Kidney (tissue), 14 donors: ENCODE results near the gene ASCL5. TPM values are rescaled to one million over a fixed set of nuclear protein-coding genes. Genes with fewer than 3 reads are reported as not detected.

Source experiments
- DNase-seq, 5 donors: peaks; one replicate each; pipeline ENCODE4 v3.0.0-alpha.2; 2013 to 2020
- FAIRE-seq: peaks from 2 replicates; lab custom pipeline; 2012; peaks lifted over from hg19 to GRCh38; lab: Jason Lieb, UNC
- H3K27ac ChIP-seq, 2 donors: one replicate each; pipeline ENCODE4 v1.7.0; 2013; ENCODE audit warnings: low read depth in 2 of 2, low read length in 2 of 2, inconsistent platforms in 1 of 2
- H3K27me3 ChIP-seq: one replicate; pipeline ENCODE4 v1.7.1; 2013; ENCODE audit warnings: low read length, inconsistent platforms; ENCODE audit not compliant: control insufficient read depth, insufficient read depth
- H3K36me3 ChIP-seq, 3 donors: one replicate each; pipeline versions ENCODE4 v1.7.0 to v1.7.1; 2013; ENCODE audit warnings: low read length in 3 of 3, control low read depth in 1 of 3, inconsistent platforms in 1 of 3; ENCODE audit not compliant: insufficient read depth in 3 of 3, control insufficient read depth in 2 of 3
- H3K4me1 ChIP-seq, 3 donors: one replicate each; pipeline versions ENCODE4 v1.7.0 to v1.7.1; 2013; ENCODE audit warnings: low read length in 3 of 3, inconsistent platforms in 1 of 3, low read depth in 1 of 3; ENCODE audit not compliant: control insufficient read depth in 2 of 3, insufficient read depth in 2 of 3
- H3K4me3 ChIP-seq, 3 donors: one replicate each; pipeline versions ENCODE4 v1.7.0 to v1.8.1; 2013; ENCODE audit warnings: low read length in 3 of 3, control low read depth in 1 of 3, inconsistent platforms in 1 of 3
- H3K9ac ChIP-seq, 3 donors: one replicate each; pipeline versions ENCODE4 v1.7.0 to v1.7.1; 2013; ENCODE audit warnings: low read length in 3 of 3, control low read depth in 1 of 3, inconsistent platforms in 1 of 3
- H3K9me3 ChIP-seq, 3 donors: one replicate each; pipeline versions ENCODE4 v1.7.0 to v1.7.1; 2013; ENCODE audit warnings: low read length in 3 of 3, control low read depth in 1 of 3, inconsistent platforms in 1 of 3; ENCODE audit not compliant: control insufficient read depth in 2 of 3, insufficient read depth in 1 of 3
- CTCF ChIP-seq: IDR thresholded peaks from 3 replicates; pipeline ENCODE4 v1.5.1; 2012; ENCODE audit warnings: mild to moderate bottlenecking, moderate library complexity, borderline replicate concordance; ENCODE audit not compliant: insufficient read depth; ENCODE audit errors: extremely low read depth
- intact Hi-C: fragments of 100-400 bp; cut with DNase I; formaldehyde crosslinking; loops from one replicate; pipeline ENCODE4 v1.11.1; 2022
- polyA plus RNA-seq: library from polyadenylated mRNA; stranded (reverse); fragments of 350-450 nt; fragmentation: Illumina TruSeq; extraction: RNeasy Lipid Tissue Mini Kit (QIAGEN cat#74804); gene quantifications from one replicate; pipeline ENCODE4 v1.2.3, GENCODE V29; 2014; ENCODE audit warnings: low read depth, low replicate concordance; ENCODE audit not compliant: insufficient read depth
- total RNA-seq: library from RNA; stranded (reverse); fragmentation: NEBNext Ultra II Directional; extraction: Animal tissue kit (Norgen Biotek cat#: 25700); gene quantifications from one replicate; pipeline ENCODE4 v1.2.1, GENCODE V29; 2021
- donor health status: control.
- donor health status: control.
- donor health status: control.
- donor health status: control.
- donor health status: control.
- donor health status: DM: yes; HTN: yes; CAD: no.
- donor health status: Normal renal cell carcinoma (clear cell type).

Gene ASCL5
- total and polyA plus RNA-seq, 2 donors from 2014 or later: not detected

GRCh38 chr1:201093561-201093960, 33.4 kb downstream of the ASCL5 start:
- no peaks in the 10 kb centered on the region for H3K9me3 ChIP-seq
- H3K36me3 ChIP-seq: no peaks in the 10 kb centered on the region
- no peak for FAIRE-seq
- no peak overlapping the region for H3K27ac ChIP-seq
- H3K4me3 ChIP-seq: no peak overlapping the region
- intact Hi-C loops: no loop called here
- TF ChIP-seq CTCF: no peak
- H3K27me3 ChIP-seq: no peaks in the 10 kb centered on the region
- no peak overlapping the region for H3K9ac ChIP-seq
- H3K4me1 ChIP-seq: no peaks in the 10 kb centered on the region
- DNase-seq: no peak

DNA sequence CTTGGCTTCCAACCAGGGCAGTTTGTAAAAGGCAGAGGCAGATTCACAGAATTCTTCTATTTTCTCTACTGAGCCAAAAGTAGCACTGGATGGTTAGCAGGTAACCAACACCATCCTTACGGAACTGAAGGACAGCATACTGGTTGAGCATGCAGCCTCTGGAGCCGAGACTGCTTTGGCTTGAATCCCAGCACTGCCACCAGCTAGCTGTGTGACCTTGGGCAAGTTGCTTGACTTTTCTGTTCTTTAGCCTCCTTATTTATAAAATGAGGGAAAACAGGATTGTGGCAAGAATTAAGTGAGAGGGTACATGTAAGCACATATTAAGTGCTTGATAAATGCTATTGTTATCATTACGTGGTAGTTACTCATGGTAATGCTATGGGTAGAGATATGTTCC, 34.2 kb downstream of the ASCL5 start:
- no peak overlapping the region for H3K27ac ChIP-seq
- no peaks in the 10 kb centered on the region for H3K36me3 ChIP-seq
- DNase-seq (no peak), FAIRE-seq (no peak)
- no peak overlapping the region for H3K9ac ChIP-seq
- H3K9me3 ChIP-seq: no peaks in the 10 kb centered on the region
- no peaks in the 10 kb centered on the region for H3K4me1 ChIP-seq
- no peak for TF ChIP-seq CTCF
- intact Hi-C loops: no loop called here
- H3K4me3 ChIP-seq: no peak overlapping the region
- no peaks in the 10 kb centered on the region for H3K27me3 ChIP-seq

DNA sequence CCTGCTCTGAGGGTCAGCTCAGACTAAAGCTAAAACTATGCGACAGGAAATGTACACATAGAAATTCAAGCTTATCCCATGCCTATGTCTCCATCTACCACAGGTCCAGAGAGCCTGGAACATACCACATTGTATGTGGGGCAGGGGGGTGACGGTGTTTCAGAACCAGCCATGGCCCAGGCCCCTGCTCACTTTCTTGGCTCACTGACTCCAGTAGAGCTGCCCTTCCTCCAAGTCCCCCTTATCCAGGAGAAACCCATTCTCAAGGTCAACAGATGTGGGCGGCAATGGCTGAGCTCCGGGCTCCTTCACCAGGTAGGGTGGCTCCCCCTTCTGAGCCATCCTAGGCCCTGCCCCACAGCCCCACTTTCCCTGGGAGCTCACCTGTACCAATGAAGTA, 35.7 kb downstream of the ASCL5 start:
- Histone ChIP-seq H3K9me3 (no peaks in the 10 kb centered on the region), H3K9ac (no peak overlapping the region), H3K27me3 (no peaks in the 10 kb centered on the region), H3K36me3 (no peaks in the 10 kb centered on the region), H3K4me1 (no peaks in the 10 kb centered on the region), H3K27ac (no peak overlapping the region), H3K4me3 (no peak overlapping the region)
- intact Hi-C loops: no loop called here
- DNase-seq (no peak), FAIRE-seq (no peak)
- TF ChIP-seq CTCF: no peak

DNA sequence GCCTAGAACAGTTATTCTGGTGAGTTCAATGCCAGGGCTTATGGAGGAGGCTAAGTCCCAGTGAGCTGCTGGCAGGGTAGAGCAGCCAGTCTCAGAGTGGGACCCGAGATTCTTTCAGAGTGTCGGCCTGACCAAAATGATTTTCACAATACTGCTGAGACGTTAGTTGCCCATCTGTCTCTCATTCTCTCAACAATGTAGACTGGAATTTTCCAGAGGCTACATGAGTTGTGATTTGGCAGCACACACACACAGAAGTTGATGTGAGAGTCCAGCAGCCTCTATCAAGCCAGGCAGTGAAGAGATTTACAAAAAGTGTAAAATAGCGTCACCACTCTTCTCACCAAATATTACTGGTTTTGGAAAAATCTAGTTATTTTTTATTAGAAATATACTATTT, 36.4 kb downstream of the ASCL5 start:
- DNase-seq (no peak), FAIRE-seq (no peak)
- Histone ChIP-seq H3K4me3 (no peak overlapping the region), H3K27ac (no peak overlapping the region), H3K27me3 (no peaks in the 10 kb centered on the region), H3K9me3 (no peaks in the 10 kb centered on the region), H3K9ac (no peak overlapping the region), H3K36me3 (no peaks in the 10 kb centered on the region), H3K4me1 (peaks cover 0 to 2% (median 0%) of the 10 kb centered on the region in 3 donors)
- TF ChIP-seq CTCF: no peak
- intact Hi-C loops: no loop called here
